MM.1S (cell line): ENCODE data around the gene AHCYL1.

ENCODE experiments used
- DNase-seq: peaks from one replicate; pipeline ENCODE4 v3.0.0-alpha.2; 2015
- H2AFZ ChIP-seq: fragments of 300-600 bp; sonication (generic); 2 replicates; pipeline ENCODE4 v1.6.0; 2016; ENCODE audit warnings: antibody characterized with exemption, low read length
- H3F3A ChIP-seq: fragments of 300-600 bp; sonication (generic); 2 replicates; pipeline ENCODE4 v1.6.1; 2016; ENCODE audit warnings: mild to moderate bottlenecking, antibody characterized with exemption, low read length, moderate library complexity, mixed read lengths; ENCODE audit not compliant: insufficient read depth
- H3K27ac ChIP-seq: fragments of 300-600 bp; sonication (generic); 2 replicates; pipeline ENCODE4 v1.5.1; 2016; ENCODE audit warnings: mild to moderate bottlenecking, low read length
- H3K27me3 ChIP-seq: fragments of 300-600 bp; sonication (generic); replicated peaks from 2 replicates; pipeline ENCODE4 v1.6.0; 2016; ENCODE audit warnings: low read length; ENCODE audit not compliant: insufficient read depth
- H3K36me3 ChIP-seq: fragments of 300-600 bp; sonication (generic); replicated peaks from 2 replicates; pipeline ENCODE4 v1.6.1; 2016; ENCODE audit warnings: mild to moderate bottlenecking, low read length, mixed read lengths; ENCODE audit not compliant: insufficient read depth
- H3K4me1 ChIP-seq: fragments of 300-600 bp; sonication (generic); 2 replicates; pipeline ENCODE4 v1.6.1; 2016; ENCODE audit warnings: low read length, mixed read lengths
- H3K4me2 ChIP-seq: fragments of 300-600 bp; sonication (generic); 2 replicates; pipeline ENCODE4 v1.6.0; 2016; ENCODE audit warnings: low read depth, low read length
- H3K4me3 ChIP-seq: fragments of 300-600 bp; sonication (generic); 2 replicates; pipeline ENCODE4 v1.5.1; 2016; ENCODE audit warnings: low read length, mixed read lengths
- H3K79me2 ChIP-seq: fragments of 300-600 bp; sonication (generic); 2 replicates; pipeline ENCODE4 v1.6.1; 2016; ENCODE audit warnings: mixed run types, low read length, mixed read lengths
- H3K9ac ChIP-seq: fragments of 300-600 bp; sonication (generic); 2 replicates; pipeline ENCODE4 v1.6.1; 2016; ENCODE audit warnings: low read length, mixed read lengths
- H3K9me2 ChIP-seq: fragments of 300-600 bp; sonication (generic); replicated peaks from 2 replicates; pipeline ENCODE4 v1.6.1; 2016; ENCODE audit warnings: mild to moderate bottlenecking, low read length, mixed read lengths; ENCODE audit not compliant: insufficient read depth
- H3K9me3 ChIP-seq: fragments of 300-600 bp; sonication (generic); replicated peaks from 2 replicates; pipeline ENCODE4 v1.6.1; 2016; ENCODE audit warnings: mild to moderate bottlenecking, low read length, mixed read lengths; ENCODE audit not compliant: insufficient read depth
- H4K20me1 ChIP-seq: fragments of 300-600 bp; sonication (generic); 2 replicates; pipeline ENCODE4 v1.6.1; 2016; ENCODE audit warnings: mild to moderate bottlenecking, low read length, moderate library complexity, mixed read lengths; ENCODE audit not compliant: insufficient read depth
- EZH2 ChIP-seq: fragments of 300-600 bp; sonication (generic); optimal IDR thresholded peaks from 2 replicates; pipeline ENCODE3; 2017; ENCODE audit warnings: low read depth, mild to moderate bottlenecking, antibody characterized with exemption, low read length, mixed read lengths
- EZH2phosphoT487 ChIP-seq: fragments of 300-600 bp; sonication (generic); IDR thresholded peaks from 2 replicates; pipeline ENCODE4 v1.6.1; 2018; ENCODE audit warnings: antibody characterized with exemption, low read length
- TF ChIP-seq, protein P1 (sequence below): fragments of 300-600 bp; sonication (generic); IDR thresholded peaks from 2 replicates; pipeline ENCODE4 v1.5.1; 2016; ENCODE audit warnings: antibody characterized with exemption, low read length, mixed read lengths

The AHCYL1 gene

DNA sequence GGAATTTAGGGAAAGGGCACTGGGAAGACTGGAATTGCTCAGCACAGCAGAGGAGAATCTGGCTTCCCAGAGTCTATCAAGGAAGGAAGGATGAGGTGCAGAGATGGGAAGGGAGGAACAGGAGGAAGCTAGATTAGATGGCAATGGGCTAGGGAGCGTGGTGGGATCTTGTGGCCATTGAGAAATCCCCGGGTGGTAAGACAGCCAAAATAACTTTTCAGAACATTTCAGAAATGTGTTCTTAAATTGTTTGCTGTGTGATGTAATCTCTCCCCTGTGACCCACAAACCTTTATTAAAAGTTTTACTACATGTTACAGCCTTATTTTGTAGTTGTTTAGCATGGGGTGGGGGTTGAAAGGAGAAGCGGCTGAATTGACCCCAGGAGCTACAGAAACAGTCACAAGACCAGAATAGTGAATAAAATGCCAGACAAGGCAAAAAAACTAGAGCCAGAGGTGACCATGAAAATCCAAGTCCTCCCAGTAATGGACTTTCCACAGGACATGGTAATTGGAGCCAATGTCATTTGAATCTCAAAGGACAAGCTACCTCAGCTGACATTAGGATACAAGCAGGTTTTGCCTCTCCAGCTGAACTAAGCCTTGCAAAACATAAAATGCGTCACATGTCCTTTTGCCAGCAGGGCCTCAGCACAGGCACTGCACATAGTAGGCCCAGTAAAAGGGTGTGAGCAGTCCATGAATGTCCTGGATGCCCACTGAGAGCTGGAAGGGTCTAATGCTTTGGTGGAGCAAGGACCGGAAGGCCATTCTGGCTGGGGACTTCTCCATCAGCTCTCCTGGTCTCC, 980 bp upstream of the AHCYL1 start:
- Histone ChIP-seq H3K9me3 (no peaks in the 10 kb centered on the region), H3K27me3 (no peaks in the 10 kb centered on the region), H3K27ac (no peak overlapping the region), H3K4me1 (no peaks in the 10 kb centered on the region), H2AFZ (peak overlapping the region; percentile 72), H4K20me1 (no peaks in the 10 kb centered on the region), H3K4me3 (no peak overlapping the region), H3K9ac (no peak overlapping the region; the same call in 1 of the 2 replicates), H3K36me3 (no peaks in the 10 kb centered on the region), H3K4me2 (peak overlapping the region; percentile 50; the same call in 1 of the 2 replicates), H3K9me2 (no peaks in the 10 kb centered on the region), H3K79me2 (peaks cover 26% of the 10 kb centered on the region), H3F3A (no peaks in the 10 kb centered on the region)
- no peak for DNase-seq
- TF ChIP-seq, protein P1, sequence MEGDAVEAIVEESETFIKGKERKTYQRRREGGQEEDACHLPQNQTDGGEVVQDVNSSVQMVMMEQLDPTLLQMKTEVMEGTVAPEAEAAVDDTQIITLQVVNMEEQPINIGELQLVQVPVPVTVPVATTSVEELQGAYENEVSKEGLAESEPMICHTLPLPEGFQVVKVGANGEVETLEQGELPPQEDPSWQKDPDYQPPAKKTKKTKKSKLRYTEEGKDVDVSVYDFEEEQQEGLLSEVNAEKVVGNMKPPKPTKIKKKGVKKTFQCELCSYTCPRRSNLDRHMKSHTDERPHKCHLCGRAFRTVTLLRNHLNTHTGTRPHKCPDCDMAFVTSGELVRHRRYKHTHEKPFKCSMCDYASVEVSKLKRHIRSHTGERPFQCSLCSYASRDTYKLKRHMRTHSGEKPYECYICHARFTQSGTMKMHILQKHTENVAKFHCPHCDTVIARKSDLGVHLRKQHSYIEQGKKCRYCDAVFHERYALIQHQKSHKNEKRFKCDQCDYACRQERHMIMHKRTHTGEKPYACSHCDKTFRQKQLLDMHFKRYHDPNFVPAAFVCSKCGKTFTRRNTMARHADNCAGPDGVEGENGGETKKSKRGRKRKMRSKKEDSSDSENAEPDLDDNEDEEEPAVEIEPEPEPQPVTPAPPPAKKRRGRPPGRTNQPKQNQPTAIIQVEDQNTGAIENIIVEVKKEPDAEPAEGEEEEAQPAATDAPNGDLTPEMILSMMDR: no peak
- TF ChIP-seq EZH2phosphoT487 (no peak), EZH2 (no peak)

DNA sequence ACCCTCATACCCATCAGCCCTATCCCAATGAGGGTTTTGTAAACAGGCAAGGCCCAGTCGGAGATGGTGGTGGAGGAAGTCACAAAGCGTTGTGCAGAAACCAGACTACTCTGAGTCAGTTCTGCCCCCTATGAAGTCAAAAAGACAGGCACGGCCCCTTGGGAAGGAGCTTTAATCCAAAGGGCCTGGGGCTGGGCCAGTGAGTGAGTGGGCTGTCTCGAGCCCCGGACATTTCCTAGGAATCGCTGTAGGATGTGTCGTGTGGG, 442 bp upstream of the AHCYL1 start:
- Histone ChIP-seq H3F3A (no peaks in the 10 kb centered on the region), H3K9me3 (no peaks in the 10 kb centered on the region), H3K79me2 (peaks cover 26% of the 10 kb centered on the region), H3K4me3 (peak overlapping the region; percentile 29; the same call in 1 of the 2 replicates), H3K4me2 (peak overlapping the region; percentile 50; the same call in 1 of the 2 replicates), H4K20me1 (no peaks in the 10 kb centered on the region), H3K4me1 (no peaks in the 10 kb centered on the region), H3K27ac (no peak overlapping the region), H3K9ac (no peak overlapping the region; the same call in 1 of the 2 replicates), H3K9me2 (no peaks in the 10 kb centered on the region), H3K36me3 (no peaks in the 10 kb centered on the region), H3K27me3 (no peaks in the 10 kb centered on the region), H2AFZ (peak overlapping the region; percentile 72)
- DNase-seq: no peak
- TF ChIP-seq EZH2phosphoT487: no peak
- TF ChIP-seq, protein P1: no peak
- TF ChIP-seq EZH2: no peak

DNA sequence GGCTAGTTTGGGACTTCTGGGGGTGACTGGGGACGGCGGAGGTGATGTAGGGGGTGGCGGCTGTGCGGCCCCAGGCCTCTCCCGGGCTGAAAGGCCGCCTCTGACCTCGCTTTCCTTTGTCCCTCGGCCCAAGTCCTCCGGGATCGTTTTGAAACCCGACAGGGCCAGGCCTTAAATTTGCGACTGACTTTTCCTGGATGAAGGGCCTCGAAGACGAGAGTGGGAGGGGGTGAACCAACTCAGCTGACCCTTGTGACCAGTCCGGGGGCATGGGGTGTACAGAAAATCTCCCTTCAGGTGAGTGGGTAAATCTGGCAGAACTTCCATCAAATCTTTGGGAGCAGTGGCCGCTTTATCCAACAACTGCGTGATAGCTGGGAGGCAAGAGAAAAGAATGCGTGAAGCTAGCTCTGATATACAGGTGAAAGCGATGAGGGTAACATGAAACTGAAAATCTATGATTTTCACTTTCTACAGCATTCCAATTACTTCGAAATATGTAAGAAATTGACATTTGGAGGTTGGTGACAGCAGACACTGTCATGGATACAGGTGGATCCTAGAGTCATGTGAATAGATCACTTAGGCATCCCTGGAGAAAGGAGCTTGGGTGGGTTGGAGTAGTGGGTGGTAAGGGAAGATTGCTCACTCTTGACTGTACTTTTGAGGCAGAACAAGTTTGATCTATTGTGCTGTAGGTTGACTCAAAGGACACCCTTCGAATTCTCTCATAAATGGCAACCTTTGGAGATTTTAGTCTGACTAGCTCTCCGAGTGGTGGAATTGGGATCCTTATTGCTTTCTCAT, 885 bp downstream of the AHCYL1 start:
- Histone ChIP-seq H4K20me1 (no peaks in the 10 kb centered on the region), H3K4me2 (peak overlapping the region; percentile 85), H3K36me3 (no peaks in the 10 kb centered on the region), H3F3A (no peaks in the 10 kb centered on the region), H3K27ac (no peak overlapping the region), H3K9ac (peak overlapping the region; percentile 66; the same call in 1 of the 2 replicates), H3K27me3 (no peaks in the 10 kb centered on the region), H2AFZ (no peak overlapping the region), H3K9me2 (no peaks in the 10 kb centered on the region), H3K4me1 (no peaks in the 10 kb centered on the region), H3K79me2 (peaks cover 26% of the 10 kb centered on the region), H3K9me3 (no peaks in the 10 kb centered on the region), H3K4me3 (peak overlapping the region; percentile 79)
- TF ChIP-seq EZH2 (no peak), EZH2phosphoT487 (no peak)
- TF ChIP-seq, protein P1: no peak
- no peak for DNase-seq
